Uterus (tissue), 2 donors: Measurements from ENCODE around the gene SYNGR3.

Experiments used
- CTCF ChIP-seq, 4 experiments: fragments of 200-600 bp in 2 of 4; fragments of 450-650 bp in 2 of 4; sonication (generic) in 2 of 4; IDR thresholded peaks; one replicate each; pipeline ENCODE4 v1.5.1; 2016 to 2019; ENCODE audit warnings: antibody characterized with exemption in 4 of 4, mild to moderate bottlenecking in 2 of 4, moderate library complexity in 1 of 4
- POLR2A ChIP-seq, 2 donors: fragments of 450-650 bp; IDR thresholded peaks; one replicate each; pipeline ENCODE4 v1.6.1; 2016; ENCODE audit warnings: antibody characterized with exemption in 2 of 2, mild to moderate bottlenecking in 1 of 2, moderate library complexity in 1 of 2

GRCh38 chr16:1949507-1949906, 40.3 kb upstream of the SYNGR3 start:
- TF ChIP-seq CTCF (IDR thresholded peaks at IDR 0.05): no peak
- TF ChIP-seq POLR2A (IDR thresholded peaks at IDR 0.05): no peak
